Loucy (cell line): ENCODE data around the gene MARCHF6.
"Not testable (repeated sequence)": the region's sequence is repeated elsewhere in the genome, so short reads cannot be mapped to it uniquely, and the experiment has no call there.

Experiments
- H2AFZ ChIP-seq: fragments of 200-600 bp; sonication (generic); 2 replicates; pipeline ENCODE4 v1.6.0; 2016; ENCODE audit warnings: antibody characterized with exemption, mild to moderate bottlenecking, low read length, moderate library complexity
- H3F3A ChIP-seq: fragments of 200-600 bp; 2 replicates; pipeline ENCODE4 v1.6.0; 2016; ENCODE audit warnings: antibody characterized with exemption, low read depth, mild to moderate bottlenecking
- H3K27me3 ChIP-seq: fragments of 200-600 bp; sonication (generic); 2 replicates; pipeline ENCODE4 v1.6.1; 2014; ENCODE audit warnings: low read length, mild to moderate bottlenecking; ENCODE audit not compliant: insufficient read depth, poor library complexity, severe bottlenecking
- H3K36me3 ChIP-seq: fragments of 200-600 bp; sonication (generic); 2 replicates; pipeline ENCODE4 v1.6.1; 2016; ENCODE audit warnings: low read length; ENCODE audit not compliant: insufficient read depth
- H3K4me1 ChIP-seq: fragments of 200-600 bp; sonication (generic); 2 replicates; pipeline ENCODE4 v1.5.1; 2014; ENCODE audit warnings: low read length, mild to moderate bottlenecking; ENCODE audit not compliant: insufficient read depth, poor library complexity, severe bottlenecking
- H3K4me2 ChIP-seq: fragments of 200-600 bp; sonication (generic); 2 replicates; pipeline ENCODE4 v1.6.0; 2014; ENCODE audit warnings: antibody characterized with exemption, low read length, low read depth, mild to moderate bottlenecking; ENCODE audit not compliant: poor library complexity, severe bottlenecking
- H3K4me3 ChIP-seq: fragments of 200-600 bp; sonication (generic); 2 replicates; pipeline ENCODE4 v1.5.1; 2014; ENCODE audit warnings: low read length, mild to moderate bottlenecking, mixed read lengths; ENCODE audit not compliant: poor library complexity, severe bottlenecking
- H3K79me2 ChIP-seq: fragments of 200-600 bp; sonication (generic); 2 replicates; pipeline ENCODE4 v1.6.1; 2014; ENCODE audit warnings: low read length; ENCODE audit not compliant: insufficient read depth
- H3K9ac ChIP-seq: fragments of 200-600 bp; sonication (generic); 2 replicates; pipeline ENCODE4 v1.6.0; 2014; ENCODE audit warnings: mild to moderate bottlenecking, low read depth, low read length, moderate library complexity; ENCODE audit not compliant: poor library complexity, severe bottlenecking
- H3K9me2 ChIP-seq: fragments of 200-600 bp; sonication (generic); replicated peaks from 2 replicates; pipeline ENCODE4 v1.6.1; 2016; ENCODE audit warnings: low read depth, low read length, mixed read lengths
- H3K9me3 ChIP-seq: fragments of 200-600 bp; sonication (generic); 2 replicates; pipeline ENCODE4 v1.6.1; 2014; ENCODE audit warnings: mild to moderate bottlenecking, antibody characterized with exemption, low read length, low read depth; ENCODE audit not compliant: insufficient read depth
- H4K20me1 ChIP-seq: fragments of 200-600 bp; sonication (generic); 2 replicates; pipeline ENCODE4 v1.6.0; 2014; ENCODE audit warnings: antibody characterized with exemption, low read length, mild to moderate bottlenecking; ENCODE audit not compliant: insufficient read depth, poor library complexity, severe bottlenecking
- EZH2phosphoT487 ChIP-seq: fragments of 200-600 bp; IDR thresholded peaks from 2 replicates; pipeline ENCODE4 v1.6.1; 2018; ENCODE audit warnings: antibody characterized with exemption, mild to moderate bottlenecking, moderate library complexity, borderline replicate concordance
- TF ChIP-seq, protein P1 (sequence below): fragments of 200-600 bp; sonication (generic); conservative IDR thresholded peaks from 2 replicates; pipeline ENCODE4 v1.5.1; 2014; ENCODE audit warnings: mild to moderate bottlenecking, antibody characterized with exemption, low read length

The MARCHF6 gene

DNA sequence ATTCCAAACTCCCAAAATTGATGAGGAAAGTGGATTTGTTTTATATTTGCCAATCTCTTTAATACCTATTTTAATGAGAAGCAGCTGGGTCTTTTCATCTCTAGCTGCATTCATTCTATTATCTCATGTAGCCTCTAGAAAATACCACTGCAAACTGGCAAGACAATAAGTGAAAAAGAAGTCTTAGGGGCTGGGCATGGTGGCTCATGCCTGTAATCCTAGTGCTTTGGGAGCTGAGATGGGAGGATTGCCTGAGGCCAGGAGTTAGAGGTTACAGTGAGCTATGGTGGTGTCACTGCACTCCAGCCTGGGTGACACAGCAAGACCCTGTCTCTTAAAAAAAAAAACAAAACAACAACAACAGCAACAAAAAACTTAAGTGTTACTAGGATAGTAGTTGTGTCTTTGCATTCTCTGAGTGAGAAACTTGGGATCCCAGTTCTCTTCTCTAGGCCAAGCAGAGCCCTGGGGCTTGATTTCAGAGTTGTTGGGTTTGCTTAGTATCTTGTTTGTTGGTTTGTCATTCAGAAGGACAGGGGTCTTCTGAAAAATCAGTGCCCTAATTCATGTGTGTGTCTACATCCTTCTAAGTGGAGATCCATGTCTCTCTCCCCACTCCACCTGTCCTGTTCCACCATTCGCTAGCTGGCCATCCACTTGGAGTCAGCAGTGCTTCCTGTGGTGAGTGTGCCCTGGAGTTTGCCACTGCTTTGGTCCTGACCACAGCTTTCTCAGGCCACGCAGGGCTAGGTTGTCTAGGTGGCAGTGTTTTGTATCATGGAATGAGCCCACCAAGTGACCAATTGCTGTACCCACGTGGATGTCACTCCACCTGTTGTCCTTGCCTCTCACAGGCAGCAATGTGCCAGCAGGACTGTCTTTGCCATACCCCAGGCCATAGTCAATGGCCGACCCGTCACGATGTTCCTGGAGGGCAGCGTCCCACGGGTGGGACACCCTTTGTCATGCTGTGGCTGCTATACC, 19.5 kb downstream of the MARCHF6 start:
- Histone ChIP-seq H3F3A (no peaks in the 10 kb centered on the region), H3K4me3 (no peak overlapping the region), H3K36me3 (peaks cover 6% of the 10 kb centered on the region; the same call in 1 of the 2 replicates), H2AFZ (no peak overlapping the region), H3K4me1 (peaks cover 31% of the 10 kb centered on the region), H3K27me3 (no peaks in the 10 kb centered on the region), H4K20me1 (peaks cover 82% of the 10 kb centered on the region), H3K79me2 (peaks cover 97% of the 10 kb centered on the region), H3K9me2 (no peaks in the 10 kb centered on the region), H3K9me3 (no peaks in the 10 kb centered on the region), H3K4me2 (no peak overlapping the region), H3K9ac (no peak overlapping the region)
- TF ChIP-seq EZH2phosphoT487 = no peak
- TF ChIP-seq, protein P1, sequence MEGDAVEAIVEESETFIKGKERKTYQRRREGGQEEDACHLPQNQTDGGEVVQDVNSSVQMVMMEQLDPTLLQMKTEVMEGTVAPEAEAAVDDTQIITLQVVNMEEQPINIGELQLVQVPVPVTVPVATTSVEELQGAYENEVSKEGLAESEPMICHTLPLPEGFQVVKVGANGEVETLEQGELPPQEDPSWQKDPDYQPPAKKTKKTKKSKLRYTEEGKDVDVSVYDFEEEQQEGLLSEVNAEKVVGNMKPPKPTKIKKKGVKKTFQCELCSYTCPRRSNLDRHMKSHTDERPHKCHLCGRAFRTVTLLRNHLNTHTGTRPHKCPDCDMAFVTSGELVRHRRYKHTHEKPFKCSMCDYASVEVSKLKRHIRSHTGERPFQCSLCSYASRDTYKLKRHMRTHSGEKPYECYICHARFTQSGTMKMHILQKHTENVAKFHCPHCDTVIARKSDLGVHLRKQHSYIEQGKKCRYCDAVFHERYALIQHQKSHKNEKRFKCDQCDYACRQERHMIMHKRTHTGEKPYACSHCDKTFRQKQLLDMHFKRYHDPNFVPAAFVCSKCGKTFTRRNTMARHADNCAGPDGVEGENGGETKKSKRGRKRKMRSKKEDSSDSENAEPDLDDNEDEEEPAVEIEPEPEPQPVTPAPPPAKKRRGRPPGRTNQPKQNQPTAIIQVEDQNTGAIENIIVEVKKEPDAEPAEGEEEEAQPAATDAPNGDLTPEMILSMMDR = no peak

DNA sequence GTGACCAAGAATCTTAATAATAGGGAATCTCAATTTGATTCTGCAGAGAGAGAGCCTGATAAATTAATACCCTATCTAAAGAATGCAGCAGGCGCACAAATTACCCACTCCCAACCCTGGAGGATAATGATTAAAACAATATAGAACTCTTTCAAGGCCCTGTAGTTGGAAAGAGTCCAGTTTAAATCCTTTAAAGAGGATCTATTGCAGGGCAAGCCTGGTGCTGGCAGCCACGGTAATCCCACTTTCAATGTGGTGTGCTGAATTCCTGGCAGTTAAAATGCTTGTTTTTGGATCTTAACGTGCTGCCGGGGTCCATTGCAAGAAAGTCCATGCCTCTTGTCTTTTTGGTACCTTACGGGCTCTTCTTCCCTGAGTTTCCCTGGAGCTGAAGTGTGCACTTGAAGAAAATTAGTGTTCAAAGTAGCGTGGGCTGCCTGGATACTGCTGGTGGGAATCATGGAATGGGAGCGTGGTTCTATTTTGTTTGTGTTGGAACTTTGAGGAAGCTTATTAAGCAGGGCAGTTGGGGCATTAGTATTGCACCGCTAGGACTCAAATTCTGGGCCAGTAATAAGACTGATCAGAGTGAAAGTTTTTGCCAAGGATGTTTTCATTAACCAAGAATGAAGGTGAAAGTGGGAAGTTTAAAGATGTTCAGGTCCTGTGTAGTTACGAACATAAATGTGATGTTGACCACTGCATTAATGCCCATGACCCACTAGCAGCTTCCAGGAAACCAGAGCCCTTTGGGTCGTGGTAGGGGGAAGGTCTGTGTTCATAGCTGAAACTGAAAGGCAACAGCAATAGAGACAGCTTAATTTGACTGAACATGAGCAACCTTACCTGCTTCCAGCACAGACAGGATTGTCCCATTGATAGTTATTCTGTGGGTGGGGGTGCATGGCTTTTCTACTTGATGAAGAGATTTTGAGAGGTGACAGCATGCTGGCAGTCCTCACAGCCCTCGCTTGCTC, 20.8 kb downstream of the MARCHF6 start:
- peaks cover 78% of the 10 kb centered on the region for H4K20me1 ChIP-seq
- peaks cover 95% of the 10 kb centered on the region for H3K79me2 ChIP-seq
- H3K27me3 ChIP-seq = no peaks in the 10 kb centered on the region
- H3K36me3 ChIP-seq = peaks cover 14% of the 10 kb centered on the region; the same call in 1 of the 2 replicates
- no peaks in the 10 kb centered on the region for H3K9me3 ChIP-seq
- H3K9me2 ChIP-seq = no peaks in the 10 kb centered on the region
- H3K4me2 ChIP-seq = no peak overlapping the region
- no peak overlapping the region for H3K4me3 ChIP-seq
- H3K4me1 ChIP-seq = peaks cover 34% of the 10 kb centered on the region
- no peaks in the 10 kb centered on the region for H3F3A ChIP-seq
- H2AFZ ChIP-seq = no peak overlapping the region
- H3K9ac ChIP-seq = no peak overlapping the region
- TF ChIP-seq, protein P1 = no peak
- no peak for TF ChIP-seq EZH2phosphoT487

DNA sequence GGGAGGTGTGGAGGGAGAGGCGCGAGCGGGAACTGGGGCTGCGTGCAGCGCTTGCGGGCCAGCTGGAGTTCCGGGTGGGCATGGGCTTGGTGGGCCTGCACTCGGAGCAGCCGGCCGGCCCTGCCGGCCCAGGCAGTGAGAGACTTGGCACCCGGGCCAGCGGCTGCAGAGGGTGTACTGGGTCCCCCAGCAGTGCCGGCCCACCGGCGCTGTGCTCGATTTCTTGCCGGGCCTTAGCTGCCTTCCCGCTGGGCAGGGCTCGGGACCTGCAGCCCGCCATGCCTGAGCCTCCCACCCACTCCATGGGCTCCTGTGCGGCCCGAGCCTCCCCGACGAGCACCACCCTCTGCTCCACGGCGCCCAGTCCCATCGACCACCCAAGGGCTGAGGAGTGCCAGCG, 21.7 kb downstream of the MARCHF6 start:
- H3K4me2 ChIP-seq, H3K9ac ChIP-seq: not testable (repeated sequence)
- peaks cover 21% of the 10 kb centered on the region; the same call in 1 of the 2 replicates for H3K36me3 ChIP-seq

More for the DNA sequence above, 21.7 kb downstream of the MARCHF6 start:
- peaks cover 34% of the 10 kb centered on the region for H3K4me1 ChIP-seq
- peaks cover 75% of the 10 kb centered on the region for H4K20me1 ChIP-seq
- not testable (repeated sequence) for H3K9me3 ChIP-seq, H3K4me3 ChIP-seq, H2AFZ ChIP-seq, H3K27me3 ChIP-seq, H3K9me2 ChIP-seq, H3F3A ChIP-seq
- H3K79me2 ChIP-seq = peaks cover 96% of the 10 kb centered on the region
